ENCODE data around the gene MGST2.

Gene MGST2

GRCh38 chr4:139745111-139745639 is 79.6 kb downstream of the MGST2 start:
- DNase-seq = no peak

GRCh38 chr4:139746431-139747171 is 81.0 kb downstream of the MGST2 start:
- DNase-seq = no peak

- no peak for DNase-seq
Measured at GRCh38 chr4:139749338-139749737, 83.7 kb downstream of the MGST2 start.

- no peak for DNase-seq
Measured at GRCh38 chr4:139749835-139750498, 84.3 kb downstream of the MGST2 start.

GRCh38 chr4:139753686-139754085 is 88.1 kb downstream of the MGST2 start:
- no peak for DNase-seq

Measured in SIG-M5 (cell line).